Astrocyte (in vitro differentiated cells and primary cell): ENCODE measurements around the gene CPNE4. TPM values are rescaled to one million over a fixed set of nuclear protein-coding genes. Genes with fewer than 3 reads are reported as not detected.

Experiments used
- DNase-seq: peaks from one replicate; pipeline ENCODE4 v3.0.0-alpha.2; 2010; ENCODE audit warnings: low read depth
- FAIRE-seq: peaks from 2 replicates; lab custom pipeline; 2011; peaks lifted over from hg19 to GRCh38; lab: Jason Lieb, UNC
- H2AFZ ChIP-seq: 2 replicates; pipeline ENCODE4 v1.6.0; 2012; ENCODE audit warnings: low read depth, low read length, inconsistent platforms
- H3K27ac ChIP-seq: 2 replicates; pipeline ENCODE4 v1.5.1; 2011; ENCODE audit warnings: low read depth, low read length, inconsistent platforms
- H3K27me3 ChIP-seq: 2 replicates; pipeline ENCODE4 v1.6.0; 2011; ENCODE audit warnings: low read length, inconsistent platforms; ENCODE audit not compliant: insufficient read depth
- H3K36me3 ChIP-seq: 2 replicates; pipeline ENCODE4 v1.5.1; 2011; ENCODE audit warnings: low read length, inconsistent platforms; ENCODE audit not compliant: insufficient read depth
- H3K4me1 ChIP-seq: 2 replicates; pipeline ENCODE4 v1.5.1; 2011; ENCODE audit warnings: low read length, inconsistent platforms; ENCODE audit not compliant: insufficient read depth
- H3K4me2 ChIP-seq: 2 replicates; pipeline ENCODE4 v1.6.0; 2012; ENCODE audit warnings: low read length, inconsistent platforms
- H3K4me3 ChIP-seq: 2 replicates; pipeline ENCODE4 v1.5.1; 2011; ENCODE audit warnings: low read depth, mild to moderate bottlenecking, low read length, inconsistent platforms; ENCODE audit not compliant: insufficient read depth
- H3K79me2 ChIP-seq: 2 replicates; pipeline ENCODE4 v1.6.0; 2012; ENCODE audit warnings: mild to moderate bottlenecking, low read length, inconsistent platforms; ENCODE audit not compliant: insufficient read depth
- H3K9ac ChIP-seq: 2 replicates; pipeline ENCODE4 v1.6.0; 2012; ENCODE audit warnings: mild to moderate bottlenecking, low read length, inconsistent platforms
- H3K9me3 ChIP-seq: 2 replicates; pipeline ENCODE4 v1.5.1; 2012; ENCODE audit warnings: low read depth, mild to moderate bottlenecking, low read length, inconsistent platforms; ENCODE audit not compliant: insufficient read depth
- H4K20me1 ChIP-seq: 2 replicates; pipeline ENCODE4 v1.6.0; 2012; ENCODE audit warnings: low read length, inconsistent platforms; ENCODE audit not compliant: insufficient read depth
- H3K27ac Mint-ChIP-seq: one replicate; pipeline ENCODE4 v1.8.0; 2021; ENCODE audit warnings: mild to moderate bottlenecking, mixed read lengths; ENCODE audit not compliant: unreplicated experiment
- H3K27me3 Mint-ChIP-seq: one replicate; pipeline ENCODE4 v1.8.0; 2021; ENCODE audit warnings: low read depth, mixed read lengths; ENCODE audit not compliant: unreplicated experiment
- H3K36me3 Mint-ChIP-seq: one replicate; pipeline ENCODE4 v1.8.0; 2021; ENCODE audit warnings: low read depth, mixed read lengths; ENCODE audit not compliant: unreplicated experiment
- H3K4me1 Mint-ChIP-seq: one replicate; pipeline ENCODE4 v1.8.0; 2021; ENCODE audit warnings: low read depth, mixed read lengths; ENCODE audit not compliant: unreplicated experiment
- H3K4me3 Mint-ChIP-seq: one replicate; pipeline ENCODE4 v1.8.0; 2021; ENCODE audit warnings: mild to moderate bottlenecking, moderate library complexity, mixed read lengths; ENCODE audit not compliant: unreplicated experiment
- H3K9me3 Mint-ChIP-seq: one replicate; pipeline ENCODE4 v1.8.0; 2021; ENCODE audit warnings: mild to moderate bottlenecking, mixed read lengths; ENCODE audit not compliant: unreplicated experiment
- EZH2 ChIP-seq: IDR thresholded peaks from 2 replicates; pipeline ENCODE4 v1.6.1; 2012; ENCODE audit warnings: mild to moderate bottlenecking, low read length, inconsistent platforms; ENCODE audit not compliant: insufficient read depth
- total RNA-seq: library from RNA; stranded (reverse); gene quantifications from 2 replicates; pipeline ENCODE4 v1.2.1, GENCODE V29; 2021
- TF ChIP-seq, protein P1 (sequence below): IDR thresholded peaks from 2 replicates; pipeline ENCODE4 v1.5.1; 2011; ENCODE audit warnings: low read depth, mild to moderate bottlenecking, inconsistent platforms, low read length, moderate library complexity; ENCODE audit not compliant: insufficient read depth

CPNE4 gene
- total RNA-seq, 1 donor from 2014 or later, result 0.68 TPM

DNA sequence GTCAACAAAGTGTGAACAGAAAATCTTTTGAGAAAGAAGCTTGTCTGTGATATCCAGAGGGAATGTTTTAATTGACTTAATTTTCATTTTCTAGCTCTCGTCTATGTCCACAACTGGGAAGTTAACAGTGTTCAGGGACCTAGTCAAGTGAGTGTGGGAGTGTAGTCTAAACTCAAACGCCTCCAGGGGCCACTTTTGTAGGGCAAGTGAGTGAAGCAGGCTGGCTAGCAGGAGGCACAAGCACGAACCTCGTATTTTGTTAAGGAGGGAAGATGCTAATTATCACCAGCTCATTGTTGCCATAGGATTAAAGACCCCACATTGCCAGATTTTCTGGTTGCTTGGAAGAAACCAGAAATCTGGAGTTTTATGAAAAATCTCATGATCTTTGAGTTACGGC lies 135.8 kb downstream of the CPNE4 start:
- H3K9ac ChIP-seq, result no peak overlapping the region
- Mint-ChIP-seq H3K27me3 (no peaks in the 10 kb centered on the region), H3K27ac (no peak overlapping the region), H3K9me3 (no peaks in the 10 kb centered on the region), H3K4me3 (no peak overlapping the region), H3K36me3 (no peaks in the 10 kb centered on the region), H3K4me1 (peaks cover 17% of the 10 kb centered on the region)
- no peaks in the 10 kb centered on the region for H3K79me2 ChIP-seq
- no peaks in the 10 kb centered on the region for H3K27me3 ChIP-seq
- TF ChIP-seq, protein P1, sequence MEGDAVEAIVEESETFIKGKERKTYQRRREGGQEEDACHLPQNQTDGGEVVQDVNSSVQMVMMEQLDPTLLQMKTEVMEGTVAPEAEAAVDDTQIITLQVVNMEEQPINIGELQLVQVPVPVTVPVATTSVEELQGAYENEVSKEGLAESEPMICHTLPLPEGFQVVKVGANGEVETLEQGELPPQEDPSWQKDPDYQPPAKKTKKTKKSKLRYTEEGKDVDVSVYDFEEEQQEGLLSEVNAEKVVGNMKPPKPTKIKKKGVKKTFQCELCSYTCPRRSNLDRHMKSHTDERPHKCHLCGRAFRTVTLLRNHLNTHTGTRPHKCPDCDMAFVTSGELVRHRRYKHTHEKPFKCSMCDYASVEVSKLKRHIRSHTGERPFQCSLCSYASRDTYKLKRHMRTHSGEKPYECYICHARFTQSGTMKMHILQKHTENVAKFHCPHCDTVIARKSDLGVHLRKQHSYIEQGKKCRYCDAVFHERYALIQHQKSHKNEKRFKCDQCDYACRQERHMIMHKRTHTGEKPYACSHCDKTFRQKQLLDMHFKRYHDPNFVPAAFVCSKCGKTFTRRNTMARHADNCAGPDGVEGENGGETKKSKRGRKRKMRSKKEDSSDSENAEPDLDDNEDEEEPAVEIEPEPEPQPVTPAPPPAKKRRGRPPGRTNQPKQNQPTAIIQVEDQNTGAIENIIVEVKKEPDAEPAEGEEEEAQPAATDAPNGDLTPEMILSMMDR, result no peak
- no peak for TF ChIP-seq EZH2
- H3K4me3 ChIP-seq, result no peak overlapping the region
- peaks cover 6% of the 10 kb centered on the region for H3K4me1 ChIP-seq
- no peak overlapping the region for H3K4me2 ChIP-seq
- no peak for DNase-seq
- no peaks in the 10 kb centered on the region for H3K9me3 ChIP-seq
- no peak for FAIRE-seq
- H3K27ac ChIP-seq, result no peak overlapping the region
- no peak overlapping the region for H2AFZ ChIP-seq
- no peaks in the 10 kb centered on the region for H3K36me3 ChIP-seq
- no peaks in the 10 kb centered on the region for H4K20me1 ChIP-seq

DNA sequence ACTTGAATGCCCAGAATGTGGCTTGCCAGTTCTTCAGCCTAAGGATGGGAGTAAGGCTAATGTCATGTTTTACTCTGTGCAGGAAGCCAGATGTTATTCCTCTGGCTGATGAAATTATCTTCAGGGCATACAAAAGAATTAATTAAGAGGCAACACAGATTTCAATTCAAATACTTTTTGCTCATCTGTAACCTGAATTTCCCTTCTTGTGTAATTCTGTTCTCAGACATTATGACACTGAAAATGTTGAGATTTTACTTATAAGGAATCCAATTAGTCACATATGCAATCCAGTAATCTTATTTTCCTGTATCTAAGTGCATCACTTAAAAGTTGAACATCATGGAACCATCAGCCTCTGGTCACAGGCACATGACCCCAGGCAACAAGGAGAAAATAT lies 136.5 kb downstream of the CPNE4 start:
- no peaks in the 10 kb centered on the region for H3K27me3 Mint-ChIP-seq
- DNase-seq (no peak), FAIRE-seq (no peak)
- Histone ChIP-seq H3K79me2 (no peaks in the 10 kb centered on the region), H3K4me1 (no peaks in the 10 kb centered on the region), H3K36me3 (no peaks in the 10 kb centered on the region), H2AFZ (no peak overlapping the region), H3K27ac (no peak overlapping the region), H3K4me2 (no peak overlapping the region), H3K27me3 (no peaks in the 10 kb centered on the region), H3K4me3 (no peak overlapping the region), H3K9ac (no peak overlapping the region), H4K20me1 (no peaks in the 10 kb centered on the region), H3K9me3 (no peaks in the 10 kb centered on the region)
- H3K9me3 Mint-ChIP-seq, result no peaks in the 10 kb centered on the region
- H3K4me1 Mint-ChIP-seq, result peaks cover 11% of the 10 kb centered on the region
- no peaks in the 10 kb centered on the region for H3K36me3 Mint-ChIP-seq
- H3K4me3 Mint-ChIP-seq, result no peak overlapping the region
- TF ChIP-seq EZH2, result no peak
- TF ChIP-seq, protein P1, result no peak
- H3K27ac Mint-ChIP-seq, result no peak overlapping the region

DNA sequence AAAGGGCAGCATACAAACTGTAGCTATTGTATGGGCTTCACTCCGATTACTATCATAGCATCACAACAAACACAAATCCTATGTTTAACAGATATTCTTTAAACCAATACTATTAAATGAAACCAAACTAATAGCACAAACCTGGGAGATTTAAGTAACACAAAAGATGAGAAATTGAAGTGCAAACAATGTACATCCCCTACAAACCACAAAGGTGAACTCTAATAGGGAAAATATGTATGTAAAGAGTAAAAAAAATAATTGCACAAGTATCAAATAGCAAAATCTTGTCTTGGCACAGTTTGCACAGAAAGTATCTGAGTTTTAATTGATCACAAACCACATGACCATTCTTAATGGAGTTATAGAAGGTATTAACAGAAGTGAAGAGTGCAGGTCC lies 138.5 kb downstream of the CPNE4 start:
- peaks cover 2% of the 10 kb centered on the region for H3K9me3 Mint-ChIP-seq
- H3K9me3 ChIP-seq, result no peaks in the 10 kb centered on the region
- H3K4me2 ChIP-seq, result no peak overlapping the region
- no peak overlapping the region for H2AFZ ChIP-seq
- FAIRE-seq (no peak), DNase-seq (no peak)
- no peaks in the 10 kb centered on the region for H4K20me1 ChIP-seq
- H3K36me3 ChIP-seq, result no peaks in the 10 kb centered on the region
- H3K9ac ChIP-seq, result no peak overlapping the region
- no peaks in the 10 kb centered on the region for H3K79me2 ChIP-seq
- no peaks in the 10 kb centered on the region for H3K27me3 ChIP-seq
- no peaks in the 10 kb centered on the region for H3K36me3 Mint-ChIP-seq
- no peaks in the 10 kb centered on the region for H3K4me1 Mint-ChIP-seq
- H3K4me3 ChIP-seq, result no peak overlapping the region
- no peak overlapping the region for H3K4me3 Mint-ChIP-seq
- TF ChIP-seq EZH2, result no peak
- TF ChIP-seq, protein P1, result no peak
- H3K4me1 ChIP-seq, result no peaks in the 10 kb centered on the region
- H3K27ac ChIP-seq, result no peak overlapping the region
- no peaks in the 10 kb centered on the region for H3K27me3 Mint-ChIP-seq
- no peak overlapping the region for H3K27ac Mint-ChIP-seq
